Adrenal gland (tissue), 12 donors: ENCODE results near the gene KCNIP1. TPM values are rescaled to one million over a fixed set of nuclear protein-coding genes. Genes with fewer than 3 reads are reported as not detected.

Source experiments
- DNase-seq, 7 donors: peaks; one replicate each; pipeline ENCODE4 v3.0.0-alpha.2; 2019 to 2020
- H3K27ac ChIP-seq, 5 donors: fragments of 200-600 bp; sonication (generic) in 4 of 5; 1 replicate in 3 of 5; 2 replicates in 2 of 5; pipeline versions ENCODE4 v1.5.1 to v1.8.0; 2016 to 2020; ENCODE audit warnings: mild to moderate bottlenecking in 1 of 5
- H3K27me3 ChIP-seq: fragments of 200-600 bp; 2 replicates; pipeline ENCODE4 v1.8.0; 2021
- H3K36me3 ChIP-seq, 2 donors: fragments of 200-600 bp; replicated peaks in 1 of 2; 1 replicate in 1 of 2; 2 replicates in 1 of 2; pipeline versions ENCODE4 v1.5.1 to v1.8.0; 2018 to 2022
- H3K4me1 ChIP-seq, 2 donors: fragments of 200-600 bp; replicated peaks in 1 of 2; 1 replicate in 1 of 2; 2 replicates in 1 of 2; pipeline versions ENCODE4 v1.5.1 to v1.8.0; 2018 to 2021
- H3K4me3 ChIP-seq, 4 donors: fragments of 200-600 bp; sonication (generic) in 3 of 4; one replicate each; pipeline ENCODE4 v1.5.1; 2016 to 2018
- H3K9me3 ChIP-seq, 3 donors: fragments of 200-600 bp; sonication (generic) in 1 of 3; replicated peaks in 1 of 3; 1 replicate in 2 of 3; 2 replicates in 1 of 3; pipeline versions ENCODE4 v1.5.1 to v1.8.0; 2016 to 2021
- POLR2A ChIP-seq, 2 donors: fragments of 450-650 bp; IDR thresholded peaks; one replicate each; pipeline ENCODE4 v1.6.1; 2017; ENCODE audit warnings: antibody characterized with exemption in 2 of 2, mild to moderate bottlenecking in 2 of 2, moderate library complexity in 1 of 2
- WGBS, 4 donors: extraction: QIAGEN DNeasy Blood & Tissue Kit in 2 of 4; methylation state at CpG; one replicate each; pipeline versions ENCODE4 v1.1.5 to v1.1.7; 2013 to 2017; 5-methylcytosine and 5-hydroxymethylcytosine counted together
- intact Hi-C, 2 donors: fragments of 100-400 bp; cut with DNase I; formaldehyde crosslinking; loops; one replicate each; pipeline versions ENCODE4 v1.14.1 to v1.15.0; 2022 to 2023
- polyA plus RNA-seq, 3 donors: library from polyadenylated mRNA; stranded (reverse); fragments of 200-250 nt in 2 of 3; fragments of 350-450 nt in 1 of 3; fragmentation: Illumina TruSeq in 1 of 3; extraction: RNeasy Lipid Tissue Mini Kit (QIAGEN cat#74804) in 1 of 3; gene quantifications; one replicate each; pipeline ENCODE4 v1.2.3, GENCODE V29; 2013 to 2014
- total RNA-seq, 9 donors: library from RNA; depleted of rRNA in 4 of 9; stranded (reverse); fragments of >200 nt in 4 of 9; fragments of 120-200 nt in 1 of 9; fragmentation: NEBNext Ultra II Directional in 1 of 9; extraction: Animal tissue kit (Norgen Biotek cat#: 25700) in 1 of 9; gene quantifications; one replicate each; pipeline versions ENCODE4 v1.1.0 to v1.2.4, GENCODE V29; 2013 to 2023
- TF ChIP-seq, protein P1 (sequence below), 6 experiments: fragments of 450-650 bp in 4 of 6; fragments of 200-600 bp in 2 of 6; sonication (generic) in 1 of 6; IDR thresholded peaks; 1 replicate in 5 of 6; 2 replicates in 1 of 6; pipeline versions ENCODE4 v1.5.1 to v1.8.0; 2016 to 2021; ENCODE audit warnings: antibody characterized with exemption in 6 of 6, mild to moderate bottlenecking in 2 of 6, moderate library complexity in 1 of 6
- donor health status: healthy with polysubstance abuse.
- donor health status: Bipolar disorder and iron deficiency.
- donor health status: DM: yes; HTN: yes; CAD: no.
- donor health status: DM: no; HTN: no; CAD: no.
- donor health status: DM: no; HTN: no; CAD: no.
- donor health status: DM: yes; HTN: yes; CAD: no.

KCNIP1 gene
- total and polyA plus RNA-seq, 12 donors: 0.14 to 12.6 (median 1.7) TPM; not detected in 1

DNA sequence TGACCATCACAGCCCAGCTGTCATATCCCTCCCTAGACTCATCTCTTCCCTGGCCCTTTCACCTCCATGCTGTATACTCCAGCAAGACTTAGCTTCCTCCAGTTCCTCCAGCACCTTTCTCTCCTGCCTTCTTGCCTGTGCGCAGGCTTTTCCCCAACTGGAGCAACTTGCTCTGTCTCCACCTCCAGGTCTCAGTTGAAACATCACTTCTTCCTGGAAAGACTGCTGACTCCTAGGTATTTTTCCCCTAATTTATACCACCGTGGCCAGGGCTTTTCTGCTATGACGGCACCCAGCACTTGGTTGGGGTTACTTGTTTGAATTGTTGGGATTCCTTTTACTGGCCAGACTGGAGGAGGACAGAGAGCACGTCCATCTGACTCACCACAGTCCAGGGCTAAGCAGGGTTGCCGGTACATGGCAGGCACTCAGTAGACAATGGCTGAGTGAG, 67.5 kb downstream of the KCNIP1 start:
- H3K9me3 ChIP-seq: no peaks in the 10 kb centered on the region
- H3K27me3 ChIP-seq: peaks cover 9% of the 10 kb centered on the region
- no peaks in the 10 kb centered on the region for H3K36me3 ChIP-seq
- no peaks in the 10 kb centered on the region for H3K4me1 ChIP-seq
- no peak overlapping the region for H3K4me3 ChIP-seq
- H3K27ac ChIP-seq: no peak overlapping the region
- TF ChIP-seq, protein P1, sequence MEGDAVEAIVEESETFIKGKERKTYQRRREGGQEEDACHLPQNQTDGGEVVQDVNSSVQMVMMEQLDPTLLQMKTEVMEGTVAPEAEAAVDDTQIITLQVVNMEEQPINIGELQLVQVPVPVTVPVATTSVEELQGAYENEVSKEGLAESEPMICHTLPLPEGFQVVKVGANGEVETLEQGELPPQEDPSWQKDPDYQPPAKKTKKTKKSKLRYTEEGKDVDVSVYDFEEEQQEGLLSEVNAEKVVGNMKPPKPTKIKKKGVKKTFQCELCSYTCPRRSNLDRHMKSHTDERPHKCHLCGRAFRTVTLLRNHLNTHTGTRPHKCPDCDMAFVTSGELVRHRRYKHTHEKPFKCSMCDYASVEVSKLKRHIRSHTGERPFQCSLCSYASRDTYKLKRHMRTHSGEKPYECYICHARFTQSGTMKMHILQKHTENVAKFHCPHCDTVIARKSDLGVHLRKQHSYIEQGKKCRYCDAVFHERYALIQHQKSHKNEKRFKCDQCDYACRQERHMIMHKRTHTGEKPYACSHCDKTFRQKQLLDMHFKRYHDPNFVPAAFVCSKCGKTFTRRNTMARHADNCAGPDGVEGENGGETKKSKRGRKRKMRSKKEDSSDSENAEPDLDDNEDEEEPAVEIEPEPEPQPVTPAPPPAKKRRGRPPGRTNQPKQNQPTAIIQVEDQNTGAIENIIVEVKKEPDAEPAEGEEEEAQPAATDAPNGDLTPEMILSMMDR (IDR thresholded peaks at IDR 0.05): no peak
- TF ChIP-seq POLR2A (IDR thresholded peaks at IDR 0.05): no peak
- DNase-seq: no peak
- 38 to 66% (median 46%) methylated on average over 5 of the region's 5 CpGs for WGBS, 4 donors
- intact Hi-C loops: no loop called here

DNA sequence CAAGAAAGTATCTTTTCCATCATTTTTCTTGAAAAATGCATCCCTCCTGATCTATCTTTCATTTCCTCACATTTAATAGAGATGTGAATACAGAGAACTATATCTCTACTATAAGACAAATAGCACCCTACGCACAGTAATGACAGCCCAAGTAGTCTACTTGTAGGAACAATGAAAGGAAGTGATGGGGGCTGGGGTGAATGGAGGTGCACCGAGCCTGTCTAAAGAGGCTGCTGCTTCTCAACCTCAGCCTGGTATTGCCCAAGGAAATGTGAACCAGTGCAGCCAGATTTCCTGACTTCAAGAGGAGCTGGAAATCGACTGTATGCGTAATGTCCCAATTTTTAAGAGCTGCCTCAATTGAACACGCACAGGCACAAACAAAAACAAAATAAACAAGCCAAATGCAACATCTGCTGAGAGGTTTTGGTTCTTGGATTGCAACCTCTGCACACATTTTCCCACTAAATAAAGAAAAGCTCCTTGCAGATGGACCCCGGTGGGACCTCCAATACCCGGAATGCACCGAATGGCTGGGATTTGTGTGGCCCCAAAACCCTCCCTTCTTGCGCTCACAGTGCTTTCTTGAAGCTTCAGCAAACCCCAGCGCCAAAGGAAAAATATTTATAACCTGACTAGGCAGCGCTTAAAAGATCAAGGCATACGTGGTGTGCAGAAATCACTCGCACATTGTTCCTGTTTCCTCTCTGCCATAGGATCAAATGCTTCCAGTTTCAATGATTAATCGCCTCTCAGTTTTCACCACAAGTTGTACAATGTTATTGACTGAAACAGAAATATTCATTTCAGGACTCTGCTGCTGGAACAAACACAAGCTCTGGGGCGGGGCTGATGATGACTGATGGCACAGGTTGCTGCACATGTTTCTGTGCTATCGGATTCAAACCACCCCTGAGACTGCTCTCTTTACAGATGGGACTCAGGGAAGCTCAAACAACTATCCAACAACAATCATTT, 68.3 kb downstream of the KCNIP1 start:
- Histone ChIP-seq H3K4me3 (no peak overlapping the region), H3K4me1 (no peaks in the 10 kb centered on the region), H3K27me3 (peaks cover 8% of the 10 kb centered on the region), H3K9me3 (no peaks in the 10 kb centered on the region), H3K36me3 (no peaks in the 10 kb centered on the region), H3K27ac (peak overlapping the region in 1 of 5 donors; percentile 47)
- 34 to 55% (median 36%) methylated on average over 16 of the region's 16 CpGs for WGBS, 4 donors
- intact Hi-C loops: no loop called here
- DNase-seq: peak in 1 of 7 donors; percentile 15
- no peak for TF ChIP-seq POLR2A (IDR thresholded peaks at IDR 0.05)
- TF ChIP-seq, protein P1 (IDR thresholded peaks at IDR 0.05): no peak

DNA sequence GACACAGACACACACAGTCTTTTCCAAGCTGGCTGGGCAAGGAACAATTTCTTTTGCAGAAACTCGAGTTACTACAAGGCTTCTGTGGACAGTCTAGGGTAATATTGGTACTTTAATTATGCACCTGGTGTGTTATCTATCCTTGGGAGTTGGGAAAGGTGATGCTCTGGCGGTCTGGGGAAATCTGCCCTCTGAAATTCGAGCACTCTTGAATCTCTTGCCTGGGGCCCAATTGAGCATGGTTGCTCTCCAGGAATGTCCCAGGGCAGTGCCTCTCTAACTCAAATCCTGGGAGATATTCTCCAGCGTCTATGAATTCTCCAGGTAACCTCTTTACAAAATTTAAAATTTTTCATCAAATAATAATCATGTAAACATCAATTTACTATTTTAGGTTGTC, 69.3 kb downstream of the KCNIP1 start:
- WGBS, 4 donors: 60 to 69% (median 66%) methylated on average over 4 of the region's 4 CpGs
- Histone ChIP-seq H3K27me3 (peaks cover 9% of the 10 kb centered on the region), H3K36me3 (no peaks in the 10 kb centered on the region), H3K27ac (no peak overlapping the region), H3K9me3 (no peaks in the 10 kb centered on the region), H3K4me1 (no peaks in the 10 kb centered on the region), H3K4me3 (no peak overlapping the region)
- TF ChIP-seq, protein P1 (IDR thresholded peaks at IDR 0.05): no peak
- no peak for DNase-seq
- intact Hi-C loops: no loop called here

DNA sequence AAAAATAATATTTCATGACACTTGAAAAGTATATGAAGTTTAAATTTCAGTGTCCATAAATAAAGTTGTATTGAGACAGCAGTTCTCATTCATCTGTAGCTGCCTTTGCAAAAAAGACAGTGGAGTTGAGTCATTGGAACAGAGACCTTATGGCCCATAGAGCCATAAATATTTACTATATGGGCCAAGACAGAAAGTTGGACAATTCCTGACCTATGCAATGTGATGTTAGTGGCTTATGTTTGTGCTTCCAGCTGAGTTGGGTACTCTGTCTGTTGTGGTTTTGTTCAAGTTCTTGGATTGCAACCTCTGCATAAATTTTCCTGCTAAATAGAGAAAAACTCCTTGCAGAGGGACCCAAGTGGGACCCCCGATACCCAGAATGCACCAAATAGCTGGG, 69.8 kb downstream of the KCNIP1 start:
- 70 to 85% (median 75%) methylated on average over 1 of the region's 1 CpG for WGBS, 4 donors
- H3K4me1 ChIP-seq: no peaks in the 10 kb centered on the region
- H3K27ac ChIP-seq: no peak overlapping the region
- no peaks in the 10 kb centered on the region for H3K9me3 ChIP-seq
- H3K27me3 ChIP-seq: peaks cover 9% of the 10 kb centered on the region
- TF ChIP-seq, protein P1 (IDR thresholded peaks at IDR 0.05): no peak
- TF ChIP-seq POLR2A (IDR thresholded peaks at IDR 0.05): no peak
- intact Hi-C loops: no loop called here
- no peak overlapping the region for H3K4me3 ChIP-seq
- DNase-seq: no peak
- H3K36me3 ChIP-seq: no peaks in the 10 kb centered on the region
